Caco-2 (cell line): ENCODE measurements around the gene SEC24C. TPM values are rescaled to one million over a fixed set of nuclear protein-coding genes. Genes with fewer than 3 reads are reported as not detected.

Experiments used
- BruUV-seq: library from RNA; stranded (reverse); fragments of 400-500 nt; replicated peaks from 2 replicates; lab custom pipeline; 2021; lab: Mats Ljungman, UMichigan
- CTCF ChIA-PET: fragments of 300-600 bp; sonication (Branson Sonifier 250); formaldehyde crosslinking; loops from one replicate; lab custom pipeline; 2022; ENCODE audit warnings: antibody characterized with exemption; lab: Charles Lee
- POLR2A ChIA-PET: fragments of 300-600 bp; sonication (Branson Sonifier 250); formaldehyde crosslinking; loops from one replicate; lab custom pipeline; 2022; ENCODE audit warnings: antibody characterized with exemption; lab: Charles Lee
- DNase-seq, 2 experiments: peaks; one replicate each; pipeline versions ENCODE4 v3.0.0 to v3.0.0-alpha.2; 2020 to 2022
- H3K27me3 ChIP-seq: replicated peaks from 2 replicates; pipeline ENCODE4 v1.6.0; 2011; ENCODE audit warnings: low read length; ENCODE audit not compliant: control insufficient read depth, insufficient read depth
- H3K36me3 ChIP-seq: 2 replicates; pipeline ENCODE4 v1.5.1; 2011; ENCODE audit warnings: low read length; ENCODE audit not compliant: control insufficient read depth, insufficient read depth
- H3K4me1 ChIP-seq: fragments of 250-450 bp; sonication (Bioruptor Pico); 2 replicates; pipeline ENCODE4 v1.5.1; 2020; ENCODE audit warnings: mild to moderate bottlenecking
- H3K4me3 ChIP-seq: 2 replicates; pipeline ENCODE4 v1.5.1; 2011; ENCODE audit warnings: low read depth, mild to moderate bottlenecking, control low read depth, low read length
- H3K9me3 ChIP-seq: fragments of 250-450 bp; sonication (Bioruptor Pico); 2 replicates; pipeline ENCODE4 v1.5.1; 2020; ENCODE audit warnings: mild to moderate bottlenecking, moderate library complexity
- H3K27ac Mint-ChIP-seq: one replicate; pipeline ENCODE4 v1.8.0; 2022; ENCODE audit warnings: mixed read lengths; ENCODE audit not compliant: unreplicated experiment
- H3K27me3 Mint-ChIP-seq: one replicate; pipeline ENCODE4 v1.8.0; 2022; ENCODE audit warnings: mixed read lengths; ENCODE audit not compliant: insufficient read depth, unreplicated experiment
- H3K36me3 Mint-ChIP-seq: one replicate; pipeline ENCODE4 v1.8.0; 2022; ENCODE audit warnings: mild to moderate bottlenecking, mixed read lengths; ENCODE audit not compliant: insufficient read depth, unreplicated experiment
- H3K4me1 Mint-ChIP-seq: one replicate; pipeline ENCODE4 v1.8.0; 2022; ENCODE audit warnings: low read depth, mixed read lengths; ENCODE audit not compliant: unreplicated experiment
- H3K4me3 Mint-ChIP-seq: one replicate; pipeline ENCODE4 v1.8.0; 2022; ENCODE audit warnings: mild to moderate bottlenecking, moderate library complexity, mixed read lengths; ENCODE audit not compliant: unreplicated experiment
- H3K9me3 Mint-ChIP-seq: one replicate; pipeline ENCODE4 v1.8.0; 2022; ENCODE audit warnings: mixed read lengths; ENCODE audit not compliant: unreplicated experiment
- CTCF ChIP-seq, 2 experiments: fragments of 200-600 bp in 1 of 2; IDR thresholded peaks; 1 replicate in 1 of 2; 2 replicates in 1 of 2; pipeline versions ENCODE4 v1.5.1 to v1.8.0; 2011 to 2022; ENCODE audit warnings: antibody characterized with exemption in 1 of 2, control low read depth in 1 of 2, inconsistent platforms in 1 of 2, low read depth in 1 of 2, low read length in 1 of 2, mild to moderate bottlenecking in 1 of 2, moderate library complexity in 1 of 2; ENCODE audit not compliant: insufficient read depth in 1 of 2, severe bottlenecking in 1 of 2, unreplicated experiment in 1 of 2
- intact Hi-C: fragments of 100-400 bp; cut with micrococcal nuclease; formaldehyde crosslinking; loops from one replicate; pipeline ENCODE4 v1.10.0; 2022; ENCODE audit not compliant: unreplicated experiment
- total RNA-seq: library from RNA; stranded (reverse); gene quantifications from 2 replicates; pipeline ENCODE4 v1.2.3, GENCODE V29; 2022

The SEC24C gene
- total RNA-seq, 1 experiment from 2014 or later: 91.2 TPM

- ChIA-PET CTCF (no interaction called here), POLR2A (no interaction called here)
- TF ChIP-seq CTCF (IDR thresholded peaks at IDR 0.05; ENCODE audit: insufficient read depth in 1 of 2, low read depth in 1 of 2, low read length in 1 of 2, severe bottlenecking in 1 of 2, unreplicated experiment in 1 of 2): no peak
- no peak for DNase-seq
- Mint-ChIP-seq H3K4me3 (no peak overlapping the region), H3K4me1 (no peaks in the 10 kb centered on the region), H3K36me3 (peaks cover 84% of the 10 kb centered on the region), H3K27ac (no peak overlapping the region), H3K27me3 (no peaks in the 10 kb centered on the region), H3K9me3 (no peaks in the 10 kb centered on the region)
- no TSS peak for BruUV-seq
- Histone ChIP-seq H3K4me1 (no peaks in the 10 kb centered on the region), H3K36me3 (peaks cover 4% of the 10 kb centered on the region), H3K4me3 (no peak overlapping the region), H3K9me3 (no peaks in the 10 kb centered on the region), H3K27me3 (no peaks in the 10 kb centered on the region)
- intact Hi-C loops: no loop called here
Observed at GRCh38 chr10:73796766-73797165, 52.6 kb downstream of the SEC24C start.

GRCh38 chr10:73797324-73798025, 53.3 kb downstream of the SEC24C start:
- Histone ChIP-seq H3K4me1 (no peaks in the 10 kb centered on the region), H3K27me3 (no peaks in the 10 kb centered on the region), H3K4me3 (no peak overlapping the region), H3K9me3 (no peaks in the 10 kb centered on the region), H3K36me3 (peaks cover 4% of the 10 kb centered on the region)
- DNase-seq: no peak
- Mint-ChIP-seq H3K4me1 (no peaks in the 10 kb centered on the region), H3K27me3 (no peaks in the 10 kb centered on the region), H3K27ac (no peak overlapping the region), H3K4me3 (no peak overlapping the region), H3K36me3 (peaks cover 83% of the 10 kb centered on the region), H3K9me3 (no peaks in the 10 kb centered on the region)
- TF ChIP-seq CTCF (IDR thresholded peaks at IDR 0.05; ENCODE audit: insufficient read depth in 1 of 2, low read depth in 1 of 2, low read length in 1 of 2, severe bottlenecking in 1 of 2, unreplicated experiment in 1 of 2): no peak
- ChIA-PET CTCF (no interaction called here), POLR2A (no interaction called here)
- intact Hi-C loops: no loop called here
- no TSS peak for BruUV-seq

- no peaks in the 10 kb centered on the region for H3K9me3 Mint-ChIP-seq
- POLR2A ChIA-PET: no interaction called here
- H3K36me3 Mint-ChIP-seq: peaks cover 83% of the 10 kb centered on the region
- no peak overlapping the region for H3K4me3 Mint-ChIP-seq
- intact Hi-C loops: no loop called here
- no TSS peak for BruUV-seq
- no peak for DNase-seq
- H3K27me3 Mint-ChIP-seq: no peaks in the 10 kb centered on the region
- no peak overlapping the region for H3K4me3 ChIP-seq
- CTCF ChIA-PET: no interaction called here
- no peaks in the 10 kb centered on the region for H3K4me1 Mint-ChIP-seq
- H3K27ac Mint-ChIP-seq: no peak overlapping the region
- no peaks in the 10 kb centered on the region for H3K4me1 ChIP-seq
- H3K27me3 ChIP-seq: no peaks in the 10 kb centered on the region
- peaks cover 2% of the 10 kb centered on the region for H3K36me3 ChIP-seq
- TF ChIP-seq CTCF (IDR thresholded peaks at IDR 0.05; ENCODE audit: insufficient read depth in 1 of 2, low read depth in 1 of 2, low read length in 1 of 2, severe bottlenecking in 1 of 2, unreplicated experiment in 1 of 2): no peak
- H3K9me3 ChIP-seq: no peaks in the 10 kb centered on the region
Observed at GRCh38 chr10:73798087-73798486, 53.9 kb downstream of the SEC24C start.
